Nephron progenitor cell (in vitro differentiated cells): Measurements from ENCODE around the gene PRTN3.

Experiments
- DNase-seq: peaks from one replicate; pipeline ENCODE4 v3.0.0; 2021
- H3K27ac Mint-ChIP-seq: 2 replicates; pipeline ENCODE4 v1.8.0; 2021; ENCODE audit warnings: mild to moderate bottlenecking, moderate library complexity, mixed read lengths
- H3K27me3 Mint-ChIP-seq: 2 replicates; pipeline ENCODE4 v1.8.0; 2021; ENCODE audit warnings: mild to moderate bottlenecking, low read depth, mixed read lengths; ENCODE audit not compliant: poor library complexity
- H3K36me3 Mint-ChIP-seq: 2 replicates; pipeline ENCODE4 v1.8.0; 2021; ENCODE audit warnings: low read depth, mixed read lengths
- H3K4me1 Mint-ChIP-seq: 2 replicates; pipeline ENCODE4 v1.8.0; 2021; ENCODE audit warnings: mixed read lengths
- H3K4me3 Mint-ChIP-seq: 2 replicates; pipeline ENCODE4 v1.8.0; 2021; ENCODE audit warnings: mild to moderate bottlenecking, moderate library complexity, mixed read lengths
- H3K9me3 Mint-ChIP-seq: 2 replicates; pipeline ENCODE4 v1.8.0; 2021; ENCODE audit warnings: mild to moderate bottlenecking, moderate library complexity, mixed read lengths
- CTCF ChIP-seq: fragments of 200-600 bp; sonication (generic); IDR thresholded peaks from 2 replicates; pipeline ENCODE4 v1.5.0; 2021; ENCODE audit warnings: antibody characterized with exemption

The PRTN3 gene

GRCh38 chr19:881385-882071, 40.7 kb downstream of the PRTN3 start:
- DNase-seq: no peak
- TF ChIP-seq CTCF: no peak
- Mint-ChIP-seq H3K27ac (no peak overlapping the region), H3K36me3 (peaks cover 31% of the 10 kb centered on the region), H3K4me3 (no peak overlapping the region), H3K9me3 (no peaks in the 10 kb centered on the region), H3K27me3 (no peaks in the 10 kb centered on the region), H3K4me1 (no peaks in the 10 kb centered on the region)

- Mint-ChIP-seq H3K27me3 (no peaks in the 10 kb centered on the region), H3K4me1 (no peaks in the 10 kb centered on the region), H3K36me3 (peaks cover 42% of the 10 kb centered on the region), H3K4me3 (no peak overlapping the region), H3K9me3 (no peaks in the 10 kb centered on the region), H3K27ac (no peak overlapping the region)
- DNase-seq: no peak
- no peak for TF ChIP-seq CTCF
Measured at GRCh38 chr19:882871-883497, 42.2 kb downstream of the PRTN3 start.

- no peak overlapping the region for H3K4me3 Mint-ChIP-seq
- no peaks in the 10 kb centered on the region for H3K27me3 Mint-ChIP-seq
- H3K36me3 Mint-ChIP-seq: peaks cover 43% of the 10 kb centered on the region
- no peaks in the 10 kb centered on the region for H3K9me3 Mint-ChIP-seq
- DNase-seq: no peak
- H3K4me1 Mint-ChIP-seq: no peaks in the 10 kb centered on the region
- H3K27ac Mint-ChIP-seq: no peak overlapping the region
- no peak for TF ChIP-seq CTCF
Measured at GRCh38 chr19:883661-884211, 42.9 kb downstream of the PRTN3 start.

GRCh38 chr19:884420-885211, 43.8 kb downstream of the PRTN3 start:
- Mint-ChIP-seq H3K36me3 (peaks cover 45% of the 10 kb centered on the region), H3K4me3 (no peak overlapping the region), H3K4me1 (no peaks in the 10 kb centered on the region), H3K27me3 (no peaks in the 10 kb centered on the region), H3K27ac (no peak overlapping the region), H3K9me3 (no peaks in the 10 kb centered on the region)
- TF ChIP-seq CTCF: no peak
- DNase-seq: no peak

GRCh38 chr19:885536-886224, 44.9 kb downstream of the PRTN3 start:
- no peak for DNase-seq
- no peak overlapping the region for H3K4me3 Mint-ChIP-seq
- no peak for TF ChIP-seq CTCF
- H3K4me1 Mint-ChIP-seq: no peaks in the 10 kb centered on the region
- H3K36me3 Mint-ChIP-seq: peaks cover 43% of the 10 kb centered on the region
- no peaks in the 10 kb centered on the region for H3K9me3 Mint-ChIP-seq
- no peak overlapping the region for H3K27ac Mint-ChIP-seq
- H3K27me3 Mint-ChIP-seq: no peaks in the 10 kb centered on the region
